GM23338 (cell line): ENCODE measurements around the gene BIN1. TPM values are rescaled to one million over a fixed set of nuclear protein-coding genes. Genes with fewer than 3 reads are reported as not detected.

Source experiments
- ATAC-seq: fragments of 200-7000 bp; cut with Tn5 transposase; 3 replicates; pipeline ENCODE4 v1.9.1; 2020
- DNase-seq: peaks from one replicate; pipeline ENCODE4 v3.0.0-alpha.2; 2015; ENCODE audit warnings: low spot score
- H2AFZ ChIP-seq: fragments of 200-600 bp; sonication (generic); 2 replicates; pipeline ENCODE4 v1.8.0; 2016; ENCODE audit warnings: antibody characterized with exemption, mild to moderate bottlenecking, moderate library complexity
- H3F3A ChIP-seq: fragments of 200-600 bp; sonication (generic); replicated peaks from 2 replicates; pipeline ENCODE4 v1.8.0; 2017; ENCODE audit warnings: antibody characterized with exemption, mixed run types, low read depth
- H3K27ac ChIP-seq: fragments of 200-600 bp; sonication (generic); 2 replicates; pipeline ENCODE4 v1.6.1; 2016; ENCODE audit warnings: low read depth
- H3K27me3 ChIP-seq: fragments of 200-600 bp; sonication (generic); 2 replicates; pipeline ENCODE4 v1.8.0; 2016; ENCODE audit warnings: mild to moderate bottlenecking, mixed run types, moderate library complexity; ENCODE audit not compliant: insufficient read depth
- H3K36me3 ChIP-seq: fragments of 200-600 bp; sonication (generic); 2 replicates; pipeline ENCODE4 v1.8.0; 2016; ENCODE audit warnings: mild to moderate bottlenecking; ENCODE audit not compliant: insufficient read depth
- H3K4me1 ChIP-seq: fragments of 200-600 bp; sonication (generic); 2 replicates; pipeline ENCODE4 v1.8.0; 2016; ENCODE audit warnings: mild to moderate bottlenecking, moderate library complexity; ENCODE audit not compliant: insufficient read depth
- H3K4me2 ChIP-seq: fragments of 200-600 bp; sonication (generic); 2 replicates; pipeline ENCODE4 v1.7.1; 2017; ENCODE audit warnings: mixed run types
- H3K4me3 ChIP-seq: fragments of 200-600 bp; sonication (generic); 2 replicates; pipeline ENCODE4 v1.6.1; 2016; ENCODE audit warnings: mixed run types
- H3K79me2 ChIP-seq: fragments of 200-600 bp; sonication (generic); replicated peaks from 2 replicates; pipeline ENCODE4 v1.8.0; 2017; ENCODE audit warnings: mild to moderate bottlenecking; ENCODE audit not compliant: insufficient read depth
- H3K9me2 ChIP-seq: fragments of 200-600 bp; sonication (generic); 2 replicates; pipeline ENCODE4 v1.8.0; 2017; ENCODE audit not compliant: insufficient read depth
- H4K20me1 ChIP-seq: fragments of 200-600 bp; sonication (generic); replicated peaks from 2 replicates; pipeline ENCODE4 v1.8.0; 2017; ENCODE audit warnings: mild to moderate bottlenecking; ENCODE audit not compliant: insufficient read depth
- H3K27ac Mint-ChIP-seq: 2 replicates; pipeline ENCODE4 v1.8.0; 2020; ENCODE audit warnings: inconsistent platforms, mild to moderate bottlenecking, moderate library complexity, mixed read lengths
- H3K27me3 Mint-ChIP-seq: 3 replicates; pipeline ENCODE4 v1.8.0; 2022; ENCODE audit warnings: low read depth, mild to moderate bottlenecking, moderate library complexity, mixed read lengths, inconsistent platforms; ENCODE audit not compliant: insufficient read depth, poor library complexity
- H3K36me3 Mint-ChIP-seq: 3 replicates; pipeline ENCODE4 v1.8.0; 2021; ENCODE audit warnings: low read depth, mild to moderate bottlenecking, inconsistent platforms, moderate library complexity, mixed read lengths
- H3K4me1 Mint-ChIP-seq: 3 replicates; pipeline ENCODE4 v1.8.0; 2020; ENCODE audit warnings: mild to moderate bottlenecking, inconsistent platforms, mixed read lengths
- H3K4me3 Mint-ChIP-seq: 3 replicates; pipeline ENCODE4 v1.8.0; 2021; ENCODE audit warnings: moderate library complexity, mild to moderate bottlenecking, inconsistent platforms, mixed read lengths
- H3K9me3 Mint-ChIP-seq: 3 replicates; pipeline ENCODE4 v1.8.0; 2020; ENCODE audit warnings: moderate library complexity, mild to moderate bottlenecking, inconsistent platforms, mixed read lengths
- CREB1 ChIP-seq: fragments of 250-450 bp; sonication (Bioruptor Pico); IDR thresholded peaks from 2 replicates; pipeline ENCODE4 v1.5.0; 2020; ENCODE audit warnings: low read depth, mild to moderate bottlenecking, moderate library complexity
- CTCF ChIP-seq, 2 experiments: fragments of 200-600 bp in 1 of 2; sonication (generic) in 1 of 2; conservative IDR thresholded peaks; 2 replicates each; pipeline versions ENCODE4 v1.5.1 to v1.6.1; 2016 to 2017; ENCODE audit warnings: antibody characterized with exemption in 2 of 2, low read depth in 2 of 2, mild to moderate bottlenecking in 2 of 2, moderate library complexity in 1 of 2
- ETS1 ChIP-seq: IDR thresholded peaks from 2 replicates; pipeline ENCODE4 v1.6.1; 2016; ENCODE audit warnings: antibody characterized with exemption
- EZH2 ChIP-seq: fragments of 200-600 bp; sonication (generic); IDR thresholded peaks from one replicate; pipeline ENCODE4 v1.8.0; 2017; ENCODE audit warnings: antibody characterized with exemption, mild to moderate bottlenecking, low read depth; ENCODE audit not compliant: unreplicated experiment
- EZH2phosphoT487 ChIP-seq: fragments of 200-600 bp; sonication (generic); IDR thresholded peaks from one replicate; pipeline ENCODE4 v1.8.1; 2018; ENCODE audit warnings: antibody characterized with exemption; ENCODE audit not compliant: unreplicated experiment
- JUNB ChIP-seq: IDR thresholded peaks from one replicate; pipeline ENCODE4 v1.6.1; 2016; ENCODE audit warnings: antibody characterized with exemption; ENCODE audit not compliant: unreplicated experiment
- NANOG ChIP-seq: IDR thresholded peaks from 2 replicates; pipeline ENCODE4 v1.6.1; 2016; ENCODE audit warnings: antibody characterized with exemption, borderline replicate concordance
- POLR2AphosphoS5 ChIP-seq: IDR thresholded peaks from 2 replicates; pipeline ENCODE4 v1.6.1; 2016; ENCODE audit warnings: antibody characterized with exemption, low read depth
- REST ChIP-seq: IDR thresholded peaks from one replicate; pipeline ENCODE4 v1.6.1; 2018; ENCODE audit warnings: antibody characterized with exemption; ENCODE audit not compliant: unreplicated experiment
- STAT1 ChIP-seq: IDR thresholded peaks from one replicate; pipeline ENCODE4 v1.6.1; 2016; ENCODE audit warnings: antibody characterized with exemption; ENCODE audit not compliant: unreplicated experiment
- ZNF114 ChIP-seq: fragments of 250-450 bp; sonication (Bioruptor Pico); IDR thresholded peaks from 2 replicates; pipeline ENCODE4 v1.5.0; 2020; ENCODE audit warnings: mild to moderate bottlenecking, moderate library complexity
- ZNF331 ChIP-seq: fragments of 250-450 bp; sonication (Bioruptor Pico); IDR thresholded peaks from 2 replicates; pipeline ENCODE4 v1.5.0; 2020; ENCODE audit warnings: low read depth, mild to moderate bottlenecking, moderate library complexity
- ZNF462 ChIP-seq: fragments of 250-450 bp; sonication (Bioruptor Pico); IDR thresholded peaks from 2 replicates; pipeline ENCODE4 v1.5.0; 2020; ENCODE audit warnings: mild to moderate bottlenecking, moderate library complexity
- polyA plus RNA-seq: library from polyadenylated mRNA; unstranded; fragments of >200 nt; fragmentation: Nextera tagmentation; extraction: Ambion mirVana; gene quantifications from 2 replicates; pipeline ENCODE4 v1.2.1, GENCODE V29; 2016
- total RNA-seq: library from RNA; depleted of rRNA; stranded (reverse); fragments of >200 nt; shearing (Covaris generic); gene quantifications from 2 replicates; pipeline ENCODE4 v1.2.3, GENCODE V29; 2014

Gene BIN1
- total and polyA plus RNA-seq, 2 experiments from 2014 or later: 30.1 to 56.4 TPM

GRCh38 chr2:127066942-127067341, 40.0 kb downstream of the BIN1 start:
- Histone ChIP-seq H4K20me1 (no peaks in the 10 kb centered on the region), H2AFZ (no peak overlapping the region), H3K4me2 (no peak overlapping the region), H3K27ac (no peak overlapping the region), H3K9me2 (no peaks in the 10 kb centered on the region), H3K36me3 (no peaks in the 10 kb centered on the region), H3F3A (no peaks in the 10 kb centered on the region), H3K79me2 (no peaks in the 10 kb centered on the region), H3K4me1 (no peaks in the 10 kb centered on the region), H3K4me3 (no peak overlapping the region), H3K27me3 (no peaks in the 10 kb centered on the region)
- TF ChIP-seq CREB1: no peak
- TF ChIP-seq JUNB: no peak
- TF ChIP-seq ZNF462 (CRISPR knock-in tag): no peak
- TF ChIP-seq ZNF114 (CRISPR knock-in tag): no peak
- TF ChIP-seq REST: no peak
- TF ChIP-seq CTCF (conservative IDR thresholded peaks at IDR 0.05; ENCODE audit: low read depth in 2 of 2): no peak
- TF ChIP-seq EZH2phosphoT487: no peak
- TF ChIP-seq STAT1: no peak
- no peak for TF ChIP-seq ETS1
- no peak for TF ChIP-seq NANOG
- no peak for TF ChIP-seq POLR2AphosphoS5
- TF ChIP-seq EZH2: no peak
- TF ChIP-seq ZNF331 (CRISPR knock-in tag): no peak
- no peak overlapping the region for H3K27ac Mint-ChIP-seq
- ATAC-seq (no peak), DNase-seq (no peak)
- H3K4me1 Mint-ChIP-seq: peaks cover 5% of the 10 kb centered on the region; the same call in 2 of the 3 replicates
- H3K36me3 Mint-ChIP-seq: peaks cover 20% of the 10 kb centered on the region
- no peaks in the 10 kb centered on the region; the same call in 2 of the 3 replicates for H3K9me3 Mint-ChIP-seq
- peaks cover 12% of the 10 kb centered on the region for H3K27me3 Mint-ChIP-seq
- H3K4me3 Mint-ChIP-seq: no peak overlapping the region
